ENCODE data around the gene MRPL50. TPM values are rescaled to one million over a fixed set of nuclear protein-coding genes. Genes with fewer than 3 reads are reported as not detected.

The MRPL50 gene
- total and polyA plus RNA-seq, 2 experiments from 2014 or later = 25.5 to 59.0 TPM

DNA sequence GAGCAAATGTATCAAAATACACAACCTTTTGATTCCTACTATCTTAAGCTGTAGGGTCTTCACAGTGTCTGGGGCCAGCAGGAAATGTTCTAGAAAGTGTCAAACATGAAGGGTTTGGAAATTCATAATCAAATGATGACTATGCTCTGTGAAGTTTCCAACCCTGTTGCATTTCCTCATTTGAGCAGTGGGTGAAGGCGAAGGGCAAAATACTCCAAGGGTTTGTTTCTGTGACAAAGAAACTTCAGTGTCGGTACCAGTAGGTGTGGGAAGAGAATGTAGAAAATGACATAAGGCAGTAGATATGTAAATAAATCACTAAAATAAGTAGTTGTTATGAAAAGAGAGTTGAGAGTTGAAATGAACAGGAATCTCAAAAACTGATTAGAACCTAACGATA is 36.6 kb upstream of the MRPL50 start:
- ATAC-seq (no peak), DNase-seq (ENCODE audit: low spot score) (no peak)
- no peaks in the 10 kb centered on the region for H3K27me3 Mint-ChIP-seq (ENCODE audit: insufficient read depth, low read depth, poor library complexity)
- Histone ChIP-seq H3K4me2 (no peak overlapping the region), H2AFZ (no peak overlapping the region), H3K36me3 (ENCODE audit: insufficient read depth) (no peaks in the 10 kb centered on the region), H3F3A (replicated peaks; ENCODE audit: low read depth) (no peaks in the 10 kb centered on the region), H4K20me1 (replicated peaks; ENCODE audit: insufficient read depth) (no peaks in the 10 kb centered on the region), H3K4me3 (no peak overlapping the region), H3K4me1 (ENCODE audit: insufficient read depth) (no peaks in the 10 kb centered on the region), H3K27me3 (ENCODE audit: insufficient read depth) (no peaks in the 10 kb centered on the region), H3K9me2 (ENCODE audit: insufficient read depth) (peaks cover 2% of the 10 kb centered on the region), H3K27ac (ENCODE audit: low read depth) (no peak overlapping the region), H3K79me2 (replicated peaks; ENCODE audit: insufficient read depth) (no peaks in the 10 kb centered on the region)
- no peaks in the 10 kb centered on the region for H3K36me3 Mint-ChIP-seq (ENCODE audit: low read depth)
- H3K27ac Mint-ChIP-seq = no peak overlapping the region
- TF ChIP-seq ZNF331 (CRISPR knock-in tag; IDR thresholded peaks at IDR 0.05; ENCODE audit: low read depth) (no peak), ZNF114 (CRISPR knock-in tag; IDR thresholded peaks at IDR 0.05) (no peak)
- no peaks in the 10 kb centered on the region for H3K9me3 Mint-ChIP-seq
- H3K4me1 Mint-ChIP-seq = no peaks in the 10 kb centered on the region
- no peak overlapping the region for H3K4me3 Mint-ChIP-seq

DNA sequence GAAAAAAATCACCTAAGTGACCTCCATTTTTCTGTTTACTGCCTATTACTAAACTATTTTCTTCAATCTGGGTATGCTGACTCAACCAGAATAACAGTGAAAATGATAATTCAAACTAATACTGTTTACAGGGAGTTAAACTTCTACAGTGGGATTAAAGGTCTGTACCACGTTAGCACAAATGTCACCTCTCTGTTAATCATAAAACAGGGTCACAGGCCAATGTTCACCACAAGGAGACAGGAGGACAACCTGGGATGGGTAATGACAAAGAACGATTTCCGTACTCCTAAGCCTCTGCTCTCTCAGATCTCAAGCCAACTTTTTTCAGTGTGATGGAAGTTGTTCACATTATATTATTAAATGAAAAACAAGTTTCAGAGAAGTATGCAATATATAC is 34.8 kb upstream of the MRPL50 start:
- Mint-ChIP-seq H3K4me3 (no peak overlapping the region), H3K27ac (no peak overlapping the region), H3K9me3 (no peaks in the 10 kb centered on the region), H3K27me3 (ENCODE audit: insufficient read depth, low read depth, poor library complexity) (peaks cover 3% of the 10 kb centered on the region), H3K36me3 (ENCODE audit: low read depth) (no peaks in the 10 kb centered on the region), H3K4me1 (no peaks in the 10 kb centered on the region)
- Histone ChIP-seq H4K20me1 (replicated peaks; ENCODE audit: insufficient read depth) (no peaks in the 10 kb centered on the region), H3K9me2 (ENCODE audit: insufficient read depth) (peaks cover 5% of the 10 kb centered on the region), H3K27ac (ENCODE audit: low read depth) (no peak overlapping the region), H3K4me2 (no peak overlapping the region), H3K4me3 (no peak overlapping the region), H2AFZ (no peak overlapping the region), H3F3A (replicated peaks; ENCODE audit: low read depth) (no peaks in the 10 kb centered on the region), H3K79me2 (replicated peaks; ENCODE audit: insufficient read depth) (no peaks in the 10 kb centered on the region), H3K27me3 (ENCODE audit: insufficient read depth) (no peaks in the 10 kb centered on the region), H3K36me3 (ENCODE audit: insufficient read depth) (no peaks in the 10 kb centered on the region), H3K4me1 (ENCODE audit: insufficient read depth) (no peaks in the 10 kb centered on the region)
- DNase-seq (ENCODE audit: low spot score) = no peak
- TF ChIP-seq JUNB (IDR thresholded peaks at IDR 0.05; ENCODE audit: unreplicated experiment) = no peak
- TF ChIP-seq EZH2 (IDR thresholded peaks at IDR 0.05; ENCODE audit: low read depth, unreplicated experiment) = no peak
- TF ChIP-seq ZNF331 (CRISPR knock-in tag; IDR thresholded peaks at IDR 0.05; ENCODE audit: low read depth) = no peak
- no peak for TF ChIP-seq POLR2AphosphoS5 (IDR thresholded peaks at IDR 0.05; ENCODE audit: low read depth)
- TF ChIP-seq STAT1 (IDR thresholded peaks at IDR 0.05; ENCODE audit: unreplicated experiment) = no peak
- TF ChIP-seq, protein P1, sequence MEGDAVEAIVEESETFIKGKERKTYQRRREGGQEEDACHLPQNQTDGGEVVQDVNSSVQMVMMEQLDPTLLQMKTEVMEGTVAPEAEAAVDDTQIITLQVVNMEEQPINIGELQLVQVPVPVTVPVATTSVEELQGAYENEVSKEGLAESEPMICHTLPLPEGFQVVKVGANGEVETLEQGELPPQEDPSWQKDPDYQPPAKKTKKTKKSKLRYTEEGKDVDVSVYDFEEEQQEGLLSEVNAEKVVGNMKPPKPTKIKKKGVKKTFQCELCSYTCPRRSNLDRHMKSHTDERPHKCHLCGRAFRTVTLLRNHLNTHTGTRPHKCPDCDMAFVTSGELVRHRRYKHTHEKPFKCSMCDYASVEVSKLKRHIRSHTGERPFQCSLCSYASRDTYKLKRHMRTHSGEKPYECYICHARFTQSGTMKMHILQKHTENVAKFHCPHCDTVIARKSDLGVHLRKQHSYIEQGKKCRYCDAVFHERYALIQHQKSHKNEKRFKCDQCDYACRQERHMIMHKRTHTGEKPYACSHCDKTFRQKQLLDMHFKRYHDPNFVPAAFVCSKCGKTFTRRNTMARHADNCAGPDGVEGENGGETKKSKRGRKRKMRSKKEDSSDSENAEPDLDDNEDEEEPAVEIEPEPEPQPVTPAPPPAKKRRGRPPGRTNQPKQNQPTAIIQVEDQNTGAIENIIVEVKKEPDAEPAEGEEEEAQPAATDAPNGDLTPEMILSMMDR (conservative IDR thresholded peaks at IDR 0.05; ENCODE audit: low read depth in 2 of 2) = no peak
- TF ChIP-seq, protein P2, sequence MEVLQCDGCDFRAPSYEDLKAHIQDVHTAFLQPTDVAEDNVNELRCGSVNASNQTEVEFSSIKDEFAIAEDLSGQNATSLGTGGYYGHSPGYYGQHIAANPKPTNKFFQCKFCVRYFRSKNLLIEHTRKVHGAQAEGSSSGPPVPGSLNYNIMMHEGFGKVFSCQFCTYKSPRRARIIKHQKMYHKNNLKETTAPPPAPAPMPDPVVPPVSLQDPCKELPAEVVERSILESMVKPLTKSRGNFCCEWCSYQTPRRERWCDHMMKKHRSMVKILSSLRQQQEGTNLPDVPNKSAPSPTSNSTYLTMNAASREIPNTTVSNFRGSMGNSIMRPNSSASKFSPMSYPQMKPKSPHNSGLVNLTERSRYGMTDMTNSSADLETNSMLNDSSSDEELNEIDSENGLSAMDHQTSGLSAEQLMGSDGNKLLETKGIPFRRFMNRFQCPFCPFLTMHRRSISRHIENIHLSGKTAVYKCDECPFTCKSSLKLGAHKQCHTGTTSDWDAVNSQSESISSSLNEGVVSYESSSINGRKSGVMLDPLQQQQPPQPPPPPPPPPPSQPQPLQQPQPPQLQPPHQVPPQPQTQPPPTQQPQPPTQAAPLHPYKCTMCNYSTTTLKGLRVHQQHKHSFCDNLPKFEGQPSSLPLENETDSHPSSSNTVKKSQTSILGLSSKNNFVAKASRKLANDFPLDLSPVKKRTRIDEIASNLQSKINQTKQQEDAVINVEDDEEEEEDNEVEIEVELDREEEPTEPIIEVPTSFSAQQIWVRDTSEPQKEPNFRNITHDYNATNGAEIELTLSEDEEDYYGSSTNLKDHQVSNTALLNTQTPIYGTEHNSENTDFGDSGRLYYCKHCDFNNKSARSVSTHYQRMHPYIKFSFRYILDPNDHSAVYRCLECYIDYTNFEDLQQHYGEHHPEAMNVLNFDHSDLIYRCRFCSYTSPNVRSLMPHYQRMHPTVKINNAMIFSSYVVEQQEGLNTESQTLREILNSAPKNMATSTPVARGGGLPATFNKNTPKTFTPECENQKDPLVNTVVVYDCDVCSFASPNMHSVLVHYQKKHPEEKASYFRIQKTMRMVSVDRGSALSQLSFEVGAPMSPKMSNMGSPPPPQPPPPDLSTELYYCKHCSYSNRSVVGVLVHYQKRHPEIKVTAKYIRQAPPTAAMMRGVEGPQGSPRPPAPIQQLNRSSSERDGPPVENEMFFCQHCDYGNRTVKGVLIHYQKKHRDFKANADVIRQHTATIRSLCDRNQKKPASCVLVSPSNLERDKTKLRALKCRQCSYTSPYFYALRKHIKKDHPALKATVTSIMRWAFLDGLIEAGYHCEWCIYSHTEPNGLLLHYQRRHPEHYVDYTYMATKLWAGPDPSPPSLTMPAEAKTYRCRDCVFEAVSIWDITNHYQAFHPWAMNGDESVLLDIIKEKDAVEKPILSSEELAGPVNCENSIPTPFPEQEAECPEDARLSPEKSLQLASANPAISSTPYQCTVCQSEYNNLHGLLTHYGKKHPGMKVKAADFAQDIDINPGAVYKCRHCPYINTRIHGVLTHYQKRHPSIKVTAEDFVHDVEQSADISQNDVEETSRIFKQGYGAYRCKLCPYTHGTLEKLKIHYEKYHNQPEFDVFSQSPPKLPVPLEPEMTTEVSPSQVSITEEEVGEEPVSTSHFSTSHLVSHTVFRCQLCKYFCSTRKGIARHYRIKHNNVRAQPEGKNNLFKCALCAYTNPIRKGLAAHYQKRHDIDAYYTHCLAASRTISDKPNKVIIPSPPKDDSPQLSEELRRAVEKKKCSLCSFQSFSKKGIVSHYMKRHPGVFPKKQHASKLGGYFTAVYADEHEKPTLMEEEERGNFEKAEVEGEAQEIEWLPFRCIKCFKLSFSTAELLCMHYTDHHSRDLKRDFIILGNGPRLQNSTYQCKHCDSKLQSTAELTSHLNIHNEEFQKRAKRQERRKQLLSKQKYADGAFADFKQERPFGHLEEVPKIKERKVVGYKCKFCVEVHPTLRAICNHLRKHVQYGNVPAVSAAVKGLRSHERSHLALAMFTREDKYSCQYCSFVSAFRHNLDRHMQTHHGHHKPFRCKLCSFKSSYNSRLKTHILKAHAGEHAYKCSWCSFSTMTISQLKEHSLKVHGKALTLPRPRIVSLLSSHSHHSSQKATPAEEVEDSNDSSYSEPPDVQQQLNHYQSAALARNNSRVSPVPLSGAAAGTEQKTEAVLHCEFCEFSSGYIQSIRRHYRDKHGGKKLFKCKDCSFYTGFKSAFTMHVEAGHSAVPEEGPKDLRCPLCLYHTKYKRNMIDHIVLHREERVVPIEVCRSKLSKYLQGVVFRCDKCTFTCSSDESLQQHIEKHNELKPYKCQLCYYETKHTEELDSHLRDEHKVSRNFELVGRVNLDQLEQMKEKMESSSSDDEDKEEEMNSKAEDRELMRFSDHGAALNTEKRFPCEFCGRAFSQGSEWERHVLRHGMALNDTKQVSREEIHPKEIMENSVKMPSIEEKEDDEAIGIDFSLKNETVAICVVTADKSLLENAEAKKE (CRISPR knock-in tag; IDR thresholded peaks at IDR 0.05) = no peak
- TF ChIP-seq CREB1 (CRISPR knock-in tag; IDR thresholded peaks at IDR 0.05; ENCODE audit: low read depth) = no peak
- TF ChIP-seq, protein P3, sequence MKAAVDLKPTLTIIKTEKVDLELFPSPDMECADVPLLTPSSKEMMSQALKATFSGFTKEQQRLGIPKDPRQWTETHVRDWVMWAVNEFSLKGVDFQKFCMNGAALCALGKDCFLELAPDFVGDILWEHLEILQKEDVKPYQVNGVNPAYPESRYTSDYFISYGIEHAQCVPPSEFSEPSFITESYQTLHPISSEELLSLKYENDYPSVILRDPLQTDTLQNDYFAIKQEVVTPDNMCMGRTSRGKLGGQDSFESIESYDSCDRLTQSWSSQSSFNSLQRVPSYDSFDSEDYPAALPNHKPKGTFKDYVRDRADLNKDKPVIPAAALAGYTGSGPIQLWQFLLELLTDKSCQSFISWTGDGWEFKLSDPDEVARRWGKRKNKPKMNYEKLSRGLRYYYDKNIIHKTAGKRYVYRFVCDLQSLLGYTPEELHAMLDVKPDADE (IDR thresholded peaks at IDR 0.05) = no peak
- TF ChIP-seq NANOG (IDR thresholded peaks at IDR 0.05; ENCODE audit: borderline replicate concordance) = no peak
- ATAC-seq = no peak

All from GM23338 (cell line).